GM12874 (cell line): ENCODE measurements around the gene CPNE2.
A peak's percentile ranks its signal among the peaks of the same experiment; 100 is the strongest.

ENCODE experiments used
- CTCF ChIP-seq: IDR thresholded peaks from 2 replicates; pipeline ENCODE4 v1.5.1; 2011; ENCODE audit warnings: low read depth, mild to moderate bottlenecking, control low read depth, low read length, moderate library complexity; ENCODE audit not compliant: insufficient read depth

CPNE2 gene

GRCh38 chr16:57091975-57092785 lies at the start of gene CPNE2:
Gene CPNE2 (plus strand): TSS chr16:57092583. CDS start chr16:57110743, 18,160 bp downstream.
- TF ChIP-seq CTCF, result no peak

DNA sequence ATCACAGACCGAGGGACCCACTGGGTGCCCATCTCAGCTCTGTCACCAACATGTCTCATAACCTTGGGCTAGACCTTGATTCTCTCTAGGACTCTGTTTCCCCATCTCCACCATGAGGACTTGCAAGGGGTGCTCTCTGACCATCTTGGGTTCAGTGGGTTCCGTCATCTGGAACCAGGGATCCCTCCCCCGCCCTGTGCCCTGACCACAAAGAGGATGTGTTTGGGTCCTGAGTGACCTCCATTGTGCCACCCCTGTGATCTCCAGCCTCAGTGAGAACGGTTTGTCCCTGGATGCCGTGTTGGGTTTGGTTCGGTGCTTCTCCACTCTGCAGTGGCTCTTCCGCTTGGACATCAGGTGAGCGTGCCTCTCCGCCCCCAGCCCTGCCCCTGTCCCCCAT lies 49.1 kb upstream of the CPNE2 start:
- TF ChIP-seq CTCF, result no peak

DNA sequence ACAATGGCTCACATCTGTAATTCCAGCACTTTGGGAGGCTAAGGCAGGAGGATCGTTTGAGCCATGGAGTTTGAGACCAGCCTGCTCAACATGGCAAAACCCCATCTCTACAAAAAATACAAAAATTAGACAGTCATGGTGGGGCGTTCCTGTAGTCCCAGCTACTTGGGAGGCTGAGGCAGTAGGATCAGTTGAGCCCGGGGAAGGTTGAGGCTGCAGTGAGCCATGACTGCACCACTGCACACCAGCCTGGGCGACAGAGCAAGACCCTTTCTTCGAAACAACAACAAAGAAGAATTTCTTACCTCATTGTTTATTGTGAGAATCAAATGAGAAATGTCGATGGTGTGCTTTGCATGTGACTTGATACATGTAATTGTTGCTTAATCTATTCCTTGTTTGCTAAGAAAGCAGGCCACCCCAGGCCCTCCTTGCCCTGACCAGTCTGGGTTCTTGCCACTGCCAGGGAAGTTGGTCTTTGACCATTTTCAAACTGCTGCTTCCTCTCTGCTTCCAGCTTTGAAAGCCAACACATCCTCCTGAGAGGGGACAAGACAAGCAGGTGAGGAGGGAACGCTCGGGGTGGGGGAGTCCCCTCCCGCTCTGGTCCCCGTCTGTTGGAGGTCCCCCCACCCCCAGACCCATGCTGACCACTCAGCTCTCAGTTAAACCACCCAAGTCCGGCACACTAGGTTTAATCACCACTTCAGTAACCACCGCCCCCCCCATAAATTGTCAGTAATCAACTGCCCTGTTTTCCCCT lies 47.3 kb upstream of the CPNE2 start:
- TF ChIP-seq CTCF, result no peak

GRCh38 chr16:57045694-57046381 lies 46.5 kb upstream of the CPNE2 start:
- TF ChIP-seq CTCF, result peak; percentile 75

DNA sequence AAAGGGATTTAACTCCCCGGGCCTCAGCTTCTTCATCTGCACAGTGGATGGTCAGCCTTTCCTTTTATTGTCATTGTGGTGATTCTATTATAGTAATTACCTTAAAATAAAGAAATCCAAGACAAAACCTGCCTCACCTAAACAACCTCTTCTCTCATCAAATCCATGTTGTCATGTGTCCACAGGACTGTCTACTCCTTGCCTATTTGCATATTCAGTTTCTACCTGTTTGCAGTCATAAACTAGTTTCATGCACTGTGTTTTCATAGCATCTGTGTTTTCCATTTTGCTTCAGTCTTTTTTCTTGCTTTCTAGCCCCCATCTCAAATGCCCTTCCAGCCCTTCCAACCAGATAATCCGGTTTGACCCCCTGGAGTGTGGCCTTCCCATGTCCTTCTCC lies 44.3 kb upstream of the CPNE2 start:
- TF ChIP-seq CTCF, result no peak

DNA sequence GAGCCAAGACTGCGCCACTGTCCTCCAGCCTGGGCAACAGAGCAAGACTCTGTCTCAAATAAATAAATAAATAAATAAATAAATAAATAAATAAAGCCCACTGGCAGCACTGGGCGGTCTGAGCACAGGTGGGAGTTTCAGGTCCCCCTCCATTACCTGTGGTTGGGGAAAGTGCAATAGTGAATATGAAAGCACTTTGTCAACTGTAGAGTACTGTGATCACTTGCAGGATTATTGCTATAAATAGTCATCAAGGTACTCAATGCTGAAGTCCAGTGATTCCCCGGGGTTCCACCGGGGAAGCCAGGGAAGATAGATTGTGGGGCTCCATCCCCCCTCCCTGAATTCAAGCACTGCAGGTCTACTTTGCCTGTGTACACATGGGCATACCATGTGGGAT lies 42.7 kb upstream of the CPNE2 start:
- TF ChIP-seq CTCF, result no peak

DNA sequence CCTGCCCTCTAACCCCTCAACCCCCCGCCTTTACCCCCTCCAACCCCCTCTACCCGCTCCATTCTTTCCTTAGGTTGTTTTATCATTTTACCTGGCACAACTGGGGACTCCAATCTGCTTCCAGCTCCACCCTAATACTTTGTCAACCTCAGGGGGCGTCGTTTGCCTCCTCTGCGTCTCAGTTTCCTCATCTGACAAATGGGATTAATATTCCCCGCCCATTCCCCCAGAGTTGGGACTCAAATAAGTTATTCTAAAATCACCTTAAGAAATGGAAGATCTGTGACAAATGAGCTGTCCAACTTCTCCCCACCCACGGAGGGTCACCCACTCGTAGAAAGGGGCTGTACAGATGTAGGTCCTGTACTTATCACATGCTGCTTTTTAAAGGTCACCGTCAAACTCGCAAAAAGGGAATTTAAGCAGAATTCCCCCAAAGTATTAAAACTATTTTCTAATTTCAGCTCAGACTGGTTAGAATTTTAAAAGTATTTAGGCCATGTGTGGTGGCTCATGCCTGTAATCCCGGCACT lies 40.6 kb upstream of the CPNE2 start:
- no peak for TF ChIP-seq CTCF
